NOMO-1 treated with dmso at 0.1 percent for 144 hours (cell line): Measurements from ENCODE around the gene FADS6.

Experiments used
- DNase-seq: peaks from one replicate; lab custom pipeline; 2025; ENCODE audit not compliant: unreplicated experiment; lab: John Stamatoyannopoulos, UW

FADS6 gene

GRCh38 chr17:74855323-74855722 is 38.1 kb downstream of the FADS6 start:
- DNase-seq = no peak

DNA sequence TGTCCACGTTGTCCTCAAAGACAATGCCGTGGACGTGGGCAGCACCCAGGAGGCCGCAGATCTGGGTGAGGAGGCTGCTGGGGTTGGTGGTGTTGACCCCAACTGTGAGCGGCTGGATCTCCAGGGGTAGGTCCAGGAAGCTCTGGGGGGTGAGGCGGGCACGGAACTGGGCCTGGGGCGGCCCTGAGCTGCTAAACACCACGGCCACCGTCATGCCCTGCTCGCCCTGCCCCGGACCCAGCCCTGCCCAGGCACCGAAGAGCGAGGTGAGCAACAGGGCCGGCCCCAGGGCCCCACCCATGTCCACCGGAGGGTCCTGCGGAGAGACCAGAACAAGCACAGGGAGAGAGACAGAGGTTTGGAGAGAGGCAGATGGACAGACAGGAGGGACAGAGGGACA is 38.6 kb downstream of the FADS6 start:
- DNase-seq = no peak

DNA sequence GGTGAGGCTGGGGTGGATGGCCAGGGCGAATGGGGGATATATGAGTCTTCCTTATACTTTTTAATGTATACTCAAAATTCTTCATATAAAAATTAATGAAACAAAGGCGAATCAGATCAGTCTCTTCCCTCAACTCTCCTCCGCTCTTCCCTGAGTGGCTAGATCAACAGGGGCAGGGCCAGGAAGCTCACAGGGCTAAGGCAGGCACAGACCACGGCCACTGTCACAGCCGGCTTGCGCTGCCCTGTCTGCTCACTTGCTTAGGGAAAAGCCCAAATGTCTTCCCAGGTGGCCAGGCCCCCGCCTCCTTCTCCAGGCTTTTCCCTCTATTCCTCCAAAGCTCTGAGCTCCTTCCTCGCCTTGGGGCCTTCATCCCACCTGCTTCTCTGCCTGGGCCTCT is 39.8 kb downstream of the FADS6 start:
- no peak for DNase-seq

DNA sequence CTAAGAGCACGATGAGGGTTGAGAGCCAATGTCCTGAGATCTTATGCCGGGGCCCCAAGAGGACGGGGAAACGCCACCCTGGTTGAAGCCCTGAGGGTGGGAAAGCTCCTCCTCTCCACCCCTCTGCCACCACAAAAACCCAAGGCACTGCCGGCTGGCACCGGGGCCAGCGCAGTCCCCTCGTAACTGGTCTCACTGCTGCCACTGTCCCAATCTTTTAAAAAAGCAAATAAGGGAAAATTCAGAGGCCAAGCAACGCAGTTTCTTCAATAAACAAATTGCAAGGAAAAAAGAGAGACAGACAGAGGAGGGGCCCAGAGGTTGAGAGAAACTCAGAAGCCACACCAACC is 40.4 kb downstream of the FADS6 start:
- no peak for DNase-seq

- no peak for DNase-seq
Measured at GRCh38 chr17:74852237-74853047, 41.0 kb downstream of the FADS6 start.

- no peak for DNase-seq
Measured at GRCh38 chr17:74851612-74852236, 41.7 kb downstream of the FADS6 start.

GRCh38 chr17:74850914-74851313 is 42.5 kb downstream of the FADS6 start:
- no peak for DNase-seq

GRCh38 chr17:74850310-74850709 is 43.1 kb downstream of the FADS6 start:
- DNase-seq = no peak

DNA sequence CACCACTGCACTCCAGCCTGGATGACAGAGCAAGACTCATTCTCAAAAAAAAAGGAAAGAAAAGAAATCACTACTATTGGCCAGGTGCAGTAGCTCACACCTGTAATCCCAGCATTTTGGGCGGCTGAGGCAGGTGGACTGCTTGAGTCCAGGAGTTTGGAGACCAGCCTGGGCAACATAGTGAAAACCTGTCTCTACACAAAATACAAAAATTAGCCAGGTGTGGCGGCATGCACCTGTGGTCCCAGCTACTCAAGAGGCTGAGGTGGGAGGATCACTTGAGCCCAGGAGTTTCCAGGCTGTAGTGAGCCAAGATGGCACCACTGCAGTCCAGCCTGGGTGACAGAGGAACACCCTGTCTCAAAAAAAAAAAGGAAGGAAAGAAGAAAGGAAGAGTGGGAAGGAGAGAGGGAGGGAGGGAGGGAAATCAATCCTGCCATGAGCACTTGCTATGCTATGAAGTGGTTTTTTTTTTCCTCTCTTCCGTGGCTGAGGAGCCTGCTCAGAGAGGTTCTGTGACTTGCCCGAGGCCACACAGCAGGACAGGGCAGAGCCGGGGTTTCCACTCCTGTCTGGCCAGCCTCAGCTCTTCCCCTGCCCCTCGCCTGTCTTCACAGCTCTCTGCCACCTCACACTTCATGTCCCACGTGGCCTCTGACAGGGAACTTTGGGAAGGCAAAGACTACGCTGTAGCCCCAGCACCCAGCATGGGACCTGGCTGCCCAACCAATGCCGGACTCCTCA is 44.6 kb downstream of the FADS6 start:
- no peak for DNase-seq

DNA sequence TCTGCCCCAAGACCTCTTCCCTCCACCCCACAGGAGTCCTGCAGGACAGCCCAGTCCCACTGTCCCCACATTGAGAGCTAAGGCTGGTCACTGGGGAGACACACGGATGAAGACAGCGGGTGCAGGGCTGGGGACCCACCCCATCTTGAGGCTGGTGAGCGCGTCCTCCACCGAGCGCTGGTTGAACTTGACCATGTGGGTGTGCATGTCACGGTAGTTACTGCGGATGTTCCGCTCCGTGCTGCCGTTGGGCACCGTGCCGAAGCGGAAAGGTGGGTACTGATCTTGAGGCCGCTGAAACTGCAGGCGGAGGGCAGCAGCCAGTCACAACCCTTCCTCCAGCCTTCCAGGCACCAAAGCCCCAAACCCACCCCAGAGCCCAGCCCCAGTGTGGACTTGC is 46.8 kb downstream of the FADS6 start:
- no peak for DNase-seq

DNA sequence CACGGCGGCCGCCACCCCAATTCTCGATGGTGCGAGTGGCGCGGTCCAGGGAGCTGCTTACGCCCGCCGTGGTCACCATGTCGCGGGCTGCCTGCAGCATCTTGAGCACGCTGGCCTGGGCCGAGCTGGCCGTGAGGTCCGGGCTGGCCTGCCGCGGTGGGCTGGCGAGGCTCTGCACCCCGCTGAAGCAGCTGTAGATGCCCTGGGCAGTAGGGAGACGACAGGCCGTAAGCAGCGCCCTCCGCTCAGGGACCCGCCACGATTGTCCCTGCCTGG is 50.1 kb downstream of the FADS6 start:
- no peak for DNase-seq

GRCh38 chr17:74842599-74843351 is 50.7 kb downstream of the FADS6 start:
- DNase-seq = no peak

- DNase-seq = no peak
Measured at GRCh38 chr17:74842146-74842598, 51.3 kb downstream of the FADS6 start.

GRCh38 chr17:74840989-74841666 is 52.3 kb downstream of the FADS6 start:
- no peak for DNase-seq

GRCh38 chr17:74839990-74840852 is 53.2 kb downstream of the FADS6 start:
- DNase-seq = no peak

DNA sequence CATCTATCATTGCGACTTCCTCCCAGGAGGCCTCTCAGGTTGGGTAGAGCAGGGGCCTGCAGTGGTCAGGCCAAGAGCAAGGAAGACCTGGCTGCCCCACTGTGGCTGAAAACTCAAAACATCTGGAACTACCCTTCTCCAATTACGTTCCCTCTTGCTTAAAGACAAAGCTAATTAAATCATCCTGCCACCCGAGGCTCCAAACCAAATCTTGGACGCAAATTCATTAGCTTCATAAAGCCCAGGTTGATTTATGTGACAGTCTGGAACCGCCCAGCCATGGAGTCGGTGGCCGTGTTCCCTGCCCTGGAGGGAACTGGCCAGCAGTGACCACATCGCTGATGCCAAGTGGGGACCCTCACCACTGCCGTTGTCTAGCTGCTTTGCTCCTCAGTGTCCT is 55.2 kb downstream of the FADS6 start:
- DNase-seq = no peak

DNA sequence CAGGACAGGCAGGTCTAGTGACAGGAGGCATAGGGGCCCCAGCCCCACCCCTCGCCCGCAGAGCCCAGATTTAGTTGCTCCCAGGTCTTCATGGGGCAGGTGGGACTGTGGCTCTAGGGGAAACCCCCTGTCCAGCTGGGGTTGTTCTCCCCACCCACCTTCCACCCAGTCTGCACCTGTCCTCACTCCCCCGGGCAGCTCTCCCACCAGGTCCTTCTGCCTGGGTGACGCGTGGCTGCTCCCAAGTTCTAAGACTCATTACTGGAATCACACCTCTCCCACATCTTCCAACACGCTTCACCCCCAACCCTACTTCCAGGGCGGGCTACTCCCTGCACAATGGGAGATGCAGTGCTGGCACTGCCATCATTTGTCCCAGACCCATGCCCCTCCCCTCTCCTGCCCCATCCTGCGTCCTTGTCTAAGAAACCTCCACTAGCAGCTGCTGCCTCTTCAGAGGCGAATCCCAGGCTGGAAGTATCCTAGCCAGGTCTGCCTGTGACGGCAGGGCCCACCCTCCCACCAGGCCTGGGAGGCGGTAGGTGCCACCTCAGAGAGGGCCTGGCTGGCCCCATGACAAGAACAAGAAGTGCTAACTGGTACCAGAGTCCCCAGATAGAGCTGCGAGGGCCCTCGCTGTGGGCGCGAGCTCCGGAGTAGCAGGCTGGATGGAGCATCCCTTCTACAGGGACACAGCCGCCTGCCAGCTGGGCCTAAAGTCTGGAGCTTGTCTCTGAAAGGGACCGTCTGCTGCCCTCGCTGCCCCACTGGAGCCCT is 56.6 kb downstream of the FADS6 start:
- DNase-seq = no peak

GRCh38 chr17:74836191-74836590 is 57.2 kb downstream of the FADS6 start:
- no peak for DNase-seq
